ENCODE results near the gene APMAP. TPM values are rescaled to one million over a fixed set of nuclear protein-coding genes. Genes with fewer than 3 reads are reported as not detected.
A peak's percentile ranks its signal among the peaks of the same experiment; 100 is the strongest.

The APMAP gene
- total RNA-seq, 1 experiment from 2014 or later, result 75.3 TPM

DNA sequence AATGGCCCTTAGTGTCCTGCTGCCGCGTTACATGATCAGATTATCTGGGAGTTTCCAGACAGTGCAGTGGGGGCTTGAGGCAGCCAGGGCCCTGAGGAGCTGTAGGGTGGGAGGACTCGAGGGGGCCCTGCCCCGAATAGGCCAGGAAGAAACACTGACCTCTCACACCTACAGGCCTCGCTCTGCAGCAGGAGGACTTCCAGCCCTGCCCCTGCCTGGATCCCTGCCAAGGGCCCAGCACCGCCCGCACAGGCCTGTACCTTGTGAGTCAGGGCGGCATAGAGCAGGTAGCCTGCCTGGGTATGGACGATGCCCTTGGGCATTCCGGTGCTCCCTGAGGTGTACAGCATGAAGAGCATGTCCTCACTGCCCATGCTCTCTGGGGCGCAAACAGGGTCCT is 30.1 kb upstream of the APMAP start:
- DNase-seq (ENCODE audit: unreplicated experiment), result peak; percentile 84
- intact Hi-C loops (cut with micrococcal nuclease), result no loop called here
- H3K27ac Mint-ChIP-seq (ENCODE audit: low read depth, unreplicated experiment), result no peak overlapping the region
- no peaks in the 10 kb centered on the region for H3K9me3 Mint-ChIP-seq (ENCODE audit: unreplicated experiment)
- BruUV-seq (replicated peaks), result no TSS peak
- H3K4me3 Mint-ChIP-seq (ENCODE audit: unreplicated experiment), result no peak overlapping the region
- TF ChIP-seq, protein P1, sequence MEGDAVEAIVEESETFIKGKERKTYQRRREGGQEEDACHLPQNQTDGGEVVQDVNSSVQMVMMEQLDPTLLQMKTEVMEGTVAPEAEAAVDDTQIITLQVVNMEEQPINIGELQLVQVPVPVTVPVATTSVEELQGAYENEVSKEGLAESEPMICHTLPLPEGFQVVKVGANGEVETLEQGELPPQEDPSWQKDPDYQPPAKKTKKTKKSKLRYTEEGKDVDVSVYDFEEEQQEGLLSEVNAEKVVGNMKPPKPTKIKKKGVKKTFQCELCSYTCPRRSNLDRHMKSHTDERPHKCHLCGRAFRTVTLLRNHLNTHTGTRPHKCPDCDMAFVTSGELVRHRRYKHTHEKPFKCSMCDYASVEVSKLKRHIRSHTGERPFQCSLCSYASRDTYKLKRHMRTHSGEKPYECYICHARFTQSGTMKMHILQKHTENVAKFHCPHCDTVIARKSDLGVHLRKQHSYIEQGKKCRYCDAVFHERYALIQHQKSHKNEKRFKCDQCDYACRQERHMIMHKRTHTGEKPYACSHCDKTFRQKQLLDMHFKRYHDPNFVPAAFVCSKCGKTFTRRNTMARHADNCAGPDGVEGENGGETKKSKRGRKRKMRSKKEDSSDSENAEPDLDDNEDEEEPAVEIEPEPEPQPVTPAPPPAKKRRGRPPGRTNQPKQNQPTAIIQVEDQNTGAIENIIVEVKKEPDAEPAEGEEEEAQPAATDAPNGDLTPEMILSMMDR (IDR thresholded peaks at IDR 0.05; ENCODE audit: unreplicated experiment), result no peak
- no peaks in the 10 kb centered on the region for H3K27me3 Mint-ChIP-seq (ENCODE audit: insufficient read depth, unreplicated experiment)
- ChIA-PET POLR2A (interaction anchor here (0.6 to 6.0 kb wide), 12 partner anchors 11 to 226 kb away, joined by 3 to 42 read pairs (median 5); partner anchors contain the start of gene ACSS1), CTCF (interaction anchor here (1.0 to 4.8 kb wide), 5 partner anchors 11 to 156 kb away, joined by 3 to 30 read pairs (median 5); no protein-coding TSS in a partner anchor)
- H3K36me3 Mint-ChIP-seq (ENCODE audit: insufficient read depth, unreplicated experiment), result peaks cover 14% of the 10 kb centered on the region
- peaks cover 17% of the 10 kb centered on the region for H3K4me1 Mint-ChIP-seq (ENCODE audit: insufficient read depth, unreplicated experiment)

DNA sequence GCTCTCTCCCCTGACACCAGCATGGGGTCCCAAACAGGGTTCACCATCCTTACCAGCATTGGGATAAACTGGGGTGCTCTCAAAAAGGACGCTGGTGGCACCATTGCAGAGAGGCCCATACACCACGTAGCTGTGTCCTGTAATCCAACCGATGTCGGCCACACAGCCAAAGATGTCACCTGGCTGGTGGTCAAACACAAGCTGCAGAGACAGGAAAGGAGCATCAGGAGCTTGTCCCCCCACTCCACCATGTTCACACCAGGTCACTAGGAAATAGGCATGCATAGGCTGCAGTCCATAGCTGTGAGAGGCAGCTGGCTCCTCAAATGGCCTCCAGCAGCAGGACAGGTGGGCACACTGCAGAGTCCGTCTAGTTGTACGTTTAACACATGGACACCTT is 28.8 kb upstream of the APMAP start:
- CTCF ChIA-PET, result interaction anchor here (0.6 to 4.8 kb wide), 6 partner anchors 8 to 225 kb away, joined by 3 to 30 read pairs (median 3); no protein-coding TSS in a partner anchor
- intact Hi-C loops (cut with micrococcal nuclease), result no loop called here

DNA sequence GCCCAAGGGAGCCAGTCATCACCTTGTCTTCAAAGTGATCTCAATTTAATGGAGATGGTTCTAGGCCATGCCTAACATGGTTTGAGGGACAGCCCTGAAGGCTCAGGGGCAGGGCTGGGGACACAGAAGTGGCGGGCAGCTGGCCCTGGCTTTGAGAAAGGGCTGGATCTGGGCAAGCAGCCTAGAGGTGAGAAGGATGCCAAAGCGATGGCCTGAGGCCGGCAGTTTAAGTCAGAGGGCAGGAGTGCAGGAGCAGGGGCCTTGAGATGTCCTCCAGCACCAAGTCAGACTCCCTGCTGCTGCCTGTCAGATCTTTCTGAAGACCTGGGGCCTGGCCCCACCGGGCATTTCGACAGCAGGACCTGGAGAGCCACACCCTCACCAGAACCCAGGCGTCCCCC is 28.4 kb upstream of the APMAP start:
- H3K4me1 Mint-ChIP-seq (ENCODE audit: insufficient read depth, unreplicated experiment), result peaks cover 27% of the 10 kb centered on the region
- H3K4me3 Mint-ChIP-seq (ENCODE audit: unreplicated experiment), result no peak overlapping the region
- ChIA-PET POLR2A (interaction anchor here (1.6 to 6.0 kb wide), 3 partner anchors 11 to 17 kb away, joined by 4 to 42 read pairs (median 5); no protein-coding TSS in a partner anchor), CTCF (interaction anchor here (0.6 to 4.8 kb wide), 6 partner anchors 13 to 226 kb away, joined by 3 to 30 read pairs (median 4); no protein-coding TSS in a partner anchor)
- H3K9me3 Mint-ChIP-seq (ENCODE audit: unreplicated experiment), result no peaks in the 10 kb centered on the region
- H3K27me3 Mint-ChIP-seq (ENCODE audit: insufficient read depth, unreplicated experiment), result no peaks in the 10 kb centered on the region
- H3K27ac Mint-ChIP-seq (ENCODE audit: low read depth, unreplicated experiment), result no peak overlapping the region
- TF ChIP-seq, protein P1 (IDR thresholded peaks at IDR 0.05; ENCODE audit: unreplicated experiment), result no peak
- H3K36me3 Mint-ChIP-seq (ENCODE audit: insufficient read depth, unreplicated experiment), result peaks cover 14% of the 10 kb centered on the region
- intact Hi-C loops (cut with micrococcal nuclease), result no loop called here
- no TSS peak for BruUV-seq (replicated peaks)
- DNase-seq (ENCODE audit: unreplicated experiment), result no peak

More for the DNA sequence above, 28.8 kb upstream of the APMAP start:
- Mint-ChIP-seq H3K4me3 (ENCODE audit: unreplicated experiment) (no peak overlapping the region), H3K27me3 (ENCODE audit: insufficient read depth, unreplicated experiment) (no peaks in the 10 kb centered on the region), H3K4me1 (ENCODE audit: insufficient read depth, unreplicated experiment) (peaks cover 27% of the 10 kb centered on the region), H3K9me3 (ENCODE audit: unreplicated experiment) (no peaks in the 10 kb centered on the region), H3K27ac (ENCODE audit: low read depth, unreplicated experiment) (no peak overlapping the region), H3K36me3 (ENCODE audit: insufficient read depth, unreplicated experiment) (peaks cover 14% of the 10 kb centered on the region)
- no TSS peak for BruUV-seq (replicated peaks)
- TF ChIP-seq, protein P1 (IDR thresholded peaks at IDR 0.05; ENCODE audit: unreplicated experiment), result no peak
- DNase-seq (ENCODE audit: unreplicated experiment), result no peak
- POLR2A ChIA-PET, result interaction anchor here (0.8 to 6.0 kb wide), 6 partner anchors 11 to 25 kb away, joined by 3 to 42 read pairs (median 5); no protein-coding TSS in a partner anchor

DNA sequence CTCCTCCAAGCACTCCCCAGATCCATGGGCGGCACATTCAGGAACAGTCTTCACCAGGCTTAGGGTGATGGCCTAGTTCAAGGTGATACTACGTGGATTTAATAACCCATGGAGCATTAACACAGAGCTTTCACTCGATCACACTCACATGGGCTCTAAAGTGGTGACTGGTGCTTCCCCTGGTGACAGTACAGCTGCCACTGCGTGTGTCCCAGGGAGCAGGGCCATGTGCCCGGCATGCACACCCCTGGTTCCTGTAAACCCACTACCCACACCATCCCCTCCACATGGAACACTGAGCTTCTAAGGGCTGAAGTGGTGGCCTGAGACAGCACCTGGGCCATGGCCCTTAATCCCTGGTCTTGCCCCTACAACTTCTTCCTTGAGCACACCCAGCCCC is 27.8 kb upstream of the APMAP start:
- intact Hi-C loops (cut with micrococcal nuclease), result no loop called here
- no peaks in the 10 kb centered on the region for H3K9me3 Mint-ChIP-seq (ENCODE audit: unreplicated experiment)

More for the DNA sequence above, 27.8 kb upstream of the APMAP start:
- peaks cover 27% of the 10 kb centered on the region for H3K4me1 Mint-ChIP-seq (ENCODE audit: insufficient read depth, unreplicated experiment)
- BruUV-seq (replicated peaks), result no TSS peak
- H3K27ac Mint-ChIP-seq (ENCODE audit: low read depth, unreplicated experiment), result no peak overlapping the region
- H3K27me3 Mint-ChIP-seq (ENCODE audit: insufficient read depth, unreplicated experiment), result no peaks in the 10 kb centered on the region
- no peak for DNase-seq (ENCODE audit: unreplicated experiment)
- ChIA-PET CTCF (interaction anchor here (0.6 to 1.5 kb wide), 6 partner anchors 12 to 156 kb away, joined by 3 to 4 read pairs (median 4); no protein-coding TSS in a partner anchor), POLR2A (interaction anchor here (0.7 to 6.0 kb wide), 3 partner anchors 10 to 19 kb away, joined by 3 to 42 read pairs (median 4); no protein-coding TSS in a partner anchor)
- H3K4me3 Mint-ChIP-seq (ENCODE audit: unreplicated experiment), result no peak overlapping the region
- peaks cover 14% of the 10 kb centered on the region for H3K36me3 Mint-ChIP-seq (ENCODE audit: insufficient read depth, unreplicated experiment)
- TF ChIP-seq, protein P1 (IDR thresholded peaks at IDR 0.05; ENCODE audit: unreplicated experiment), result no peak

Measured in MCF 10A (cell line).